Stimulated activated CD4-positive, alpha-beta T cell treated with anti-CD3 and anti-CD28 coated beads, Interleukin-1b, Interleukin-23, amount 100 ng/mL, for 4 hours (primary cell): Measurements from ENCODE around the gene SPATA21.

Experiments
- DNase-seq, 2 donors: peaks; one replicate each; pipeline ENCODE4 v3.0.0-alpha.2; 2020; ENCODE audit warnings: low read depth in 2 of 2

SPATA21 gene

GRCh38 chr1:16421201-16421600 lies 16.0 kb downstream of the SPATA21 start:
- no peak for DNase-seq

GRCh38 chr1:16420424-16421118 lies 16.7 kb downstream of the SPATA21 start:
- peak; percentile 21 to 26 for DNase-seq

- DNase-seq, result no peak
Observed at GRCh38 chr1:16418823-16419425, 18.3 kb downstream of the SPATA21 start.

- DNase-seq, result no peak
Observed at GRCh38 chr1:16413191-16413590, 24.0 kb downstream of the SPATA21 start.

- DNase-seq, result no peak
Observed at GRCh38 chr1:16410803-16411202, 26.4 kb downstream of the SPATA21 start.

GRCh38 chr1:16409536-16410152 lies 27.6 kb downstream of the SPATA21 start:
- no peak for DNase-seq

- DNase-seq, result no peak
Observed at GRCh38 chr1:16406868-16407267, 30.4 kb downstream of the SPATA21 start.

- DNase-seq, result no peak
Observed at GRCh38 chr1:16405441-16405840, 31.8 kb downstream of the SPATA21 start.

- no peak for DNase-seq
Observed at GRCh38 chr1:16402742-16403141, 34.5 kb downstream of the SPATA21 start.

- no peak for DNase-seq
Observed at GRCh38 chr1:16398371-16398953, 38.8 kb downstream of the SPATA21 start.

- DNase-seq, result no peak
Observed at GRCh38 chr1:16397120-16397519, 40.1 kb downstream of the SPATA21 start.

- no peak for DNase-seq
Observed at GRCh38 chr1:16396591-16396990, 40.6 kb downstream of the SPATA21 start.

- no peak for DNase-seq
Observed at GRCh38 chr1:16394977-16395376, 42.2 kb downstream of the SPATA21 start.

- DNase-seq, result no peak
Observed at GRCh38 chr1:16393570-16394521, 43.4 kb downstream of the SPATA21 start.

GRCh38 chr1:16392740-16393569 lies 44.3 kb downstream of the SPATA21 start:
- no peak for DNase-seq

GRCh38 chr1:16391411-16391810 lies 45.8 kb downstream of the SPATA21 start:
- DNase-seq, result no peak

- DNase-seq, result no peak
Observed at GRCh38 chr1:16387201-16388188, 49.7 kb downstream of the SPATA21 start.

GRCh38 chr1:16386454-16387113 lies 50.6 kb downstream of the SPATA21 start:
- no peak for DNase-seq
